Ureter (tissue), 1 donor: ENCODE results near the gene SAXO1. TPM values are rescaled to one million over a fixed set of nuclear protein-coding genes. Genes with fewer than 3 reads are reported as not detected.

ENCODE experiments used
- DNase-seq: peaks from one replicate; pipeline ENCODE4 v3.0.0-alpha.2; 2020; ENCODE audit warnings: low spot score
- total RNA-seq: library from RNA; stranded (reverse); gene quantifications from one replicate; pipeline ENCODE4 v1.2.4, GENCODE V29; 2023
- donor health status: DM: yes; HTN: yes; CAD: no.

Gene SAXO1
- total RNA-seq, 1 donor from 2014 or later = 0.57 TPM

DNA sequence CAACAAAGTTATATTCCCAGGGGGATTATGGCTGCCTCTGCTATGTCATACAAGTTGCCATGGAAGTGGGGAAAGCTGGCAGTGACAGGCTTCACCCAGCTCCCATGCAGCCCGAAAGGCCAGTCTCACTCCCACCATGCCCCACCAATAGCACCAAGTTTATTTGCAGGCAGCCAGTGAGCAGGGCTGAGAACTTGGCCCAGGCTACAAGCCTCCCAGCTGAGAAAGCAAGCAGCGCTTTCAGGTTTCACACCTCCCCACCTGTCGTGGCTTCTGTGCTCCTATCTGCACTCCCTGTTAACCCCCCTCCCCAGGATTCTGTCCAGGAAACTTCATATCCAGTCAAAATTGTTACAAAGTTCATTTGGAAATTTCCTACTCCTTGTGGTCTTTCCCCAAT, 155.0 kb downstream of the SAXO1 start:
- DNase-seq = no peak

Other genes with a start within 250 kb of the SAXO1 start
- gene RRAGA, start 16.2 kb upstream of the SAXO1 start, total RNA-seq = 90.4 TPM
- 13.1 TPM for gene HAUS6, start 69.7 kb upstream of the SAXO1 start, total RNA-seq
- 69.4 TPM for gene PLIN2, start 94.3 kb upstream of the SAXO1 start, total RNA-seq
- gene DENND4C, start 197.5 kb upstream of the SAXO1 start, total RNA-seq = 110 TPM